ENCODE measurements around the gene TMEM175. TPM values are rescaled to one million over a fixed set of nuclear protein-coding genes. Genes with fewer than 3 reads are reported as not detected.

Gene TMEM175
- total and polyA plus RNA-seq, 2 of the 13 experiments (the other 11 are each of a cell fraction or from before 2014, with no cell fraction given) = 5.1 to 9.9 TPM

GRCh38 chr4:965048-965765, 32.9 kb downstream of the TMEM175 start:
- intact Hi-C loops (cut with micrococcal nuclease; ENCODE audit: unreplicated experiment) = no loop called here
- H3K9ac ChIP-seq (ENCODE audit: insufficient read depth, low read depth, low read length) = no peak overlapping the region
- H4K20me1 ChIP-seq (ENCODE audit: insufficient read depth, low read length) = no peaks in the 10 kb centered on the region
- H3K4me3 ChIP-seq (replicated peaks in 1 of 3; ENCODE audit: insufficient read depth in 1 of 3, low read depth in 2 of 3, low read length in 3 of 3) = no peak overlapping the region
- no peak overlapping the region for H2AFZ ChIP-seq (ENCODE audit: low read length)
- ChIA-PET CTCF (ENCODE audit: low intra/inter-chr PET ratio, low total read pairs) (no interaction called here), POLR2A (no interaction called here)
- H3K27me3 ChIP-seq (ENCODE audit: control insufficient read depth in 1 of 2, insufficient read depth in 2 of 2, low read length in 2 of 2) = no peaks in the 10 kb centered on the region
- no TSS peak for BruUV-seq (replicated peaks)
- in situ Hi-C loops (cut with HindIII; ENCODE audit: extremely low pct_ligation_motif_present, low pct_unique_long_range_greater_than_20kb) = no loop called here
- no peak for DNase-seq (ENCODE audit: low spot score)
- H3K36me3 ChIP-seq (replicated peaks in 1 of 2; ENCODE audit: control insufficient read depth in 1 of 2, insufficient read depth in 2 of 2, low read length in 2 of 2) = 0 out of 5 replicates have a peak, but pooled peaks cover 0 to 1% of the 10 kb centered on the region in 2 experiments
- WGBS (ENCODE audit: low lambda C conversion rate) = 95% methylated on average over 9 of the region's 26 CpGs
- H3K27ac ChIP-seq (ENCODE audit: extremely low read length, insufficient read depth, low read length) = no peak overlapping the region
- FAIRE-seq = no peak
- no peaks in the 10 kb centered on the region for H3K9me3 ChIP-seq (ENCODE audit: low read length)
- no peaks in the 10 kb centered on the region for H3K4me1 ChIP-seq (ENCODE audit: insufficient read depth, low read length)
- no peak overlapping the region for H3K4me2 ChIP-seq (ENCODE audit: low read depth, low read length)
- no peak for ATAC-seq
- H3K79me2 ChIP-seq (ENCODE audit: insufficient read depth, low read length) = no peaks in the 10 kb centered on the region
- TF ChIP-seq ZNF224 (CRISPR knock-in tag; IDR thresholded peaks at IDR 0.05) (no peak), ZNF543 (CRISPR knock-in tag; IDR thresholded peaks at IDR 0.05) (no peak), RBFOX2 (IDR thresholded peaks at IDR 0.05; ENCODE audit: low read depth, low read length) (peak; percentile 27; the same call in 1 of the 2 replicates)

- no TSS peak for BruUV-seq (replicated peaks)
- 90% methylated on average over 16 of the region's 21 CpGs for WGBS (ENCODE audit: low lambda C conversion rate)
- POLR2A ChIA-PET = no interaction called here
- CTCF ChIA-PET (ENCODE audit: low intra/inter-chr PET ratio, low total read pairs) = no interaction called here
- Histone ChIP-seq H3K79me2 (ENCODE audit: insufficient read depth, low read length) (no peaks in the 10 kb centered on the region), H4K20me1 (ENCODE audit: insufficient read depth, low read length) (no peaks in the 10 kb centered on the region), H3K36me3 (replicated peaks in 1 of 2; ENCODE audit: control insufficient read depth in 1 of 2, insufficient read depth in 2 of 2, low read length in 2 of 2) (0 out of 5 replicates have a peak, but pooled peaks cover 0 to 1% of the 10 kb centered on the region in 2 experiments), H3K9me3 (ENCODE audit: low read length) (no peaks in the 10 kb centered on the region), H3K27ac (ENCODE audit: extremely low read length, insufficient read depth, low read length) (no peak overlapping the region), H3K9ac (ENCODE audit: insufficient read depth, low read depth, low read length) (no peak overlapping the region), H3K27me3 (ENCODE audit: control insufficient read depth in 1 of 2, insufficient read depth in 2 of 2, low read length in 2 of 2) (no peaks in the 10 kb centered on the region), H3K4me1 (ENCODE audit: insufficient read depth, low read length) (no peaks in the 10 kb centered on the region), H3K4me2 (ENCODE audit: low read depth, low read length) (no peak overlapping the region), H2AFZ (ENCODE audit: low read length) (no peak overlapping the region), H3K4me3 (replicated peaks in 1 of 3; ENCODE audit: insufficient read depth in 1 of 3, low read depth in 2 of 3, low read length in 3 of 3) (no peak overlapping the region)
- in situ Hi-C loops (cut with HindIII; ENCODE audit: extremely low pct_ligation_motif_present, low pct_unique_long_range_greater_than_20kb) (no loop called here), intact Hi-C loops (cut with micrococcal nuclease; ENCODE audit: unreplicated experiment) (no loop called here)
- FAIRE-seq = no peak
- ATAC-seq = no peak
- no peak for DNase-seq (ENCODE audit: low spot score)
- TF ChIP-seq ARNT2 (CRISPR knock-in tag; IDR thresholded peaks at IDR 0.05; ENCODE audit: low read depth) (no peak), SMYD3 (CRISPR knock-in tag; IDR thresholded peaks at IDR 0.05) (no peak), ZNF749 (CRISPR knock-in tag; IDR thresholded peaks at IDR 0.05; ENCODE audit: borderline replicate concordance) (no peak), HDAC6 (IDR thresholded peaks at IDR 0.05; ENCODE audit: low read depth, low read length) (no peak), ZSCAN12 (CRISPR knock-in tag; IDR thresholded peaks at IDR 0.05) (no peak), ARID5B (CRISPR knock-in tag; IDR thresholded peaks at IDR 0.05) (no peak), FOXM1 (CRISPR knock-in tag; IDR thresholded peaks at IDR 0.05) (no peak), ZNF382 (CRISPR knock-in tag; IDR thresholded peaks at IDR 0.05; ENCODE audit: borderline replicate concordance) (no peak), HINFP (CRISPR knock-in tag; IDR thresholded peaks at IDR 0.05; ENCODE audit: low read depth) (no peak), IRX3 (CRISPR knock-in tag; IDR thresholded peaks at IDR 0.05; ENCODE audit: borderline replicate concordance, low read depth) (no peak), KDM6A (CRISPR knock-in tag; IDR thresholded peaks at IDR 0.05; ENCODE audit: low read depth) (no peak)
Observed at GRCh38 chr4:965766-966134, 33.5 kb downstream of the TMEM175 start.

All from HepG2 (cell line).